Breast epithelium (tissue), 3 donors: Measurements from ENCODE around the gene AJUBA.

Source experiments
- POLR2A ChIP-seq: fragments of 450-650 bp; IDR thresholded peaks from one replicate; pipeline ENCODE4 v1.6.1; 2016; ENCODE audit warnings: antibody characterized with exemption, mild to moderate bottlenecking, moderate library complexity
- POLR2AphosphoS5 ChIP-seq, 3 donors: sonication (generic); formaldehyde crosslinking; IDR thresholded peaks; one replicate each; pipeline ENCODE4 v1.6.1; 2017; ENCODE audit warnings: antibody characterized with exemption in 3 of 3
- TF ChIP-seq, protein P1 (sequence below), 3 donors: fragments of 450-650 bp; IDR thresholded peaks; one replicate each; pipeline ENCODE4 v1.5.1; 2016 to 2017; ENCODE audit warnings: antibody characterized with exemption in 3 of 3, mild to moderate bottlenecking in 3 of 3, moderate library complexity in 3 of 3

DNA sequence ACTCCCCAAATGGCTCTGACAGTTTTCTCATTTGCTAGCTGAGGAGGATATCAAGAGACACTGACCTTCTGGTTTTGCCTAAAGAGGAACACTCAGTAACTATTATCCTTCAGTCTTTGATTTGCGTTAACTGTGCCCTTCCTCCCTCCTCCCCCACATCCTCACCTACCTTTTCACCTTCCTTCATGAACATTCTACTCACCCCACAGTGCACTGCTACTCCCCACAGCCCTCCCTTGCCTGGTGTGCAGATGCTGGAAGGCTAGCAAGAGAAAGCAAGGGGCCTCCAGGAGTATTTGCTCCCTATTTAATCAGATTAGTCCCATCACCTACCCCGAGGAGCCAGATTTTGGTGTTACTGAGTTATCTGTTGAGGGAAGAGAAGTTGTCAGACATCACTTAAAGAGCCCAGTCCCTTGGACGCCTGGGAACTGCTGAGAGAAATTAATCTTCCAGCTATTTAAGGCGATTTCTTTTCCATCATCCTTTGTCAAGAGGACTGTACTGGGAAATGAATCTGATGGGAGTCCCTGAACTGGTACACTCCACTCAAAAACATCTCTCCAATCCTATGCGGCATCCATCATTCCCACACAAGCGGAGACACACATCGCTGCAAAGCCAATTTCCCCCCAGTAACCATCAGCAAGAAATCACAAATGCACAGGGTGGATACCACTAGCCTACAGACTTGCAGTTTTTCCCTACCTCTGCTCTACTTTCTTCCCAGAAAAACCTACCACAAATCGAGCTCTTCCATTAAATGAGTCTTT is 40.9 kb upstream of the AJUBA start:
- TF ChIP-seq, protein P1, sequence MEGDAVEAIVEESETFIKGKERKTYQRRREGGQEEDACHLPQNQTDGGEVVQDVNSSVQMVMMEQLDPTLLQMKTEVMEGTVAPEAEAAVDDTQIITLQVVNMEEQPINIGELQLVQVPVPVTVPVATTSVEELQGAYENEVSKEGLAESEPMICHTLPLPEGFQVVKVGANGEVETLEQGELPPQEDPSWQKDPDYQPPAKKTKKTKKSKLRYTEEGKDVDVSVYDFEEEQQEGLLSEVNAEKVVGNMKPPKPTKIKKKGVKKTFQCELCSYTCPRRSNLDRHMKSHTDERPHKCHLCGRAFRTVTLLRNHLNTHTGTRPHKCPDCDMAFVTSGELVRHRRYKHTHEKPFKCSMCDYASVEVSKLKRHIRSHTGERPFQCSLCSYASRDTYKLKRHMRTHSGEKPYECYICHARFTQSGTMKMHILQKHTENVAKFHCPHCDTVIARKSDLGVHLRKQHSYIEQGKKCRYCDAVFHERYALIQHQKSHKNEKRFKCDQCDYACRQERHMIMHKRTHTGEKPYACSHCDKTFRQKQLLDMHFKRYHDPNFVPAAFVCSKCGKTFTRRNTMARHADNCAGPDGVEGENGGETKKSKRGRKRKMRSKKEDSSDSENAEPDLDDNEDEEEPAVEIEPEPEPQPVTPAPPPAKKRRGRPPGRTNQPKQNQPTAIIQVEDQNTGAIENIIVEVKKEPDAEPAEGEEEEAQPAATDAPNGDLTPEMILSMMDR (IDR thresholded peaks at IDR 0.05), result no peak
- TF ChIP-seq POLR2AphosphoS5 (IDR thresholded peaks at IDR 0.05) (no peak), POLR2A (no peak)
